Activated CD8-positive, alpha-beta memory T cell treated with anti-CD3 and anti-CD28 coated beads for 24 hours (primary cell): ENCODE results near the gene CTAGE9.
"Not testable (repeated sequence)": the region's sequence is repeated elsewhere in the genome, so short reads cannot be mapped to it uniquely, and the experiment has no call there.

Experiments used
- DNase-seq: peaks from one replicate; pipeline ENCODE4 v3.0.0-alpha.2; 2020

Gene CTAGE9

DNA sequence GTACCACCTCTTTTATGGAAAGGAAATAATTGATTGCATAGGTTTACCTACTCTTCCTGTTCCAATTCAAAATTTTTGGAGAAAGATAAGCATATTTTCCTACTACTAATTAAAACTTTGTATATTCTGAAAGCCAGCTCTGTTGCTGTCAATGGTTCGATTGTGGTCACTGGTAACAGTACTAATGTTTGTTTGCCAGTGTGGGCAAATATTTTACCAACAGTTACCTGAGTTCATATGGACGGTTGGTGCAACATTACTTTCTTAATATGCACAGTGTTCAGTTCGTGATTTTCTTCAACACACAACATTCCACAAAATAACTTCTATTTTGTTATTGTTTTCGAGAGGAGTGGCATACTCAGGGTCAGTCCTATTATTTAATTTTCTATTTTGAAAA, 17.1 kb upstream of the CTAGE9 start:
- no peak for DNase-seq

GRCh38 chr6:131727467-131727866, 16.6 kb upstream of the CTAGE9 start:
- no peak for DNase-seq

- DNase-seq, result no peak
Observed at GRCh38 chr6:131724114-131724513, 13.3 kb upstream of the CTAGE9 start.

DNA sequence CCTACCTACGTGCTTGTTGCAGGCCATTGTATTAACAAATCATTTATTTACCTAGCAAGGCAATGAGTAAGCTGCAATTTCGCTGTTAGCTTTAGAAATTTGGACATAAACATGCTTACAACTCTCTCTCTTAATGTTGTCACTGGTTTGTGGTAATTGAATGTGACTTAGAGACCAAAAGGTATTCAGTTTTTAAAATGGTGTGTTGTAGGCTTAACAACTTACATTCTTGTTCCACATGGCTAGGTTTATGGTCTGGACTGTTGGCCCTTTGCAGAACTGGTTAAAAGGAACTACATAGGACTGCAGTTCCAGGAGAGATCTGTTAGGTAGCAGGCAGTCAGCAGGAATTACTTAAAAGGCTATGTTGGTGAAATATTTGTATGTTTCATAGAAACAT, 10.3 kb upstream of the CTAGE9 start:
- DNase-seq, result no peak

DNA sequence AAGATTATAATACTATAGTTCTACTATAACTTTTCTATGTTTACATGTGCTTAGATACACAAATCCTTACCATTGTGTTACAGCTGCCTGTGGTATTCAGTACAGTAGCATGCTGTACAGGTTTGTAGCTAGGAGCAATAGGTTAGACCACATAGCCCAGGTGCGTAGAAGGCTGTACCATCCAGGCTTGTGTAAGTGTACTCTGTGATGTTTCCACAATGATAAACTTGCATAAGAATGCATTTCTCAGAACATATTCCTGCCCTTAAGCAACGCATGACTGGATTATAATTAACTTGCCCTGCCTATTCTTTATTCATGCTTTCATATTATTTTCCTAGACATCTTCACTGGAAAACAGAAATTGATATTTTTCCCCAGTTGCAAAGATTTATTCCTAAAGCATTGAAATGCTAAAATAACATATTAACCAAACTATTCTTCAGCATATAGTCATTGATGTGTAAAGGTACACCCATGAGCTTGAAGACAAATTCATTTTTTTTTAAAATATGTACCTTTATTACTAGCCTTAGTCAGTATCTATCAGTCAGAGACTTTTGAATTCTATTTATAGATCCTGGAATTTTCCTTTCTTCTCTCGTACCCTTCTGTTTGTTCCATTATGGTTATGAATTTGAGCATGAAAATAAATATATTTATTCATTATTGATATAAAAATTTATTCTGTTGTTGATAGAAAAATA, 7.2 kb upstream of the CTAGE9 start:
- no peak for DNase-seq

DNA sequence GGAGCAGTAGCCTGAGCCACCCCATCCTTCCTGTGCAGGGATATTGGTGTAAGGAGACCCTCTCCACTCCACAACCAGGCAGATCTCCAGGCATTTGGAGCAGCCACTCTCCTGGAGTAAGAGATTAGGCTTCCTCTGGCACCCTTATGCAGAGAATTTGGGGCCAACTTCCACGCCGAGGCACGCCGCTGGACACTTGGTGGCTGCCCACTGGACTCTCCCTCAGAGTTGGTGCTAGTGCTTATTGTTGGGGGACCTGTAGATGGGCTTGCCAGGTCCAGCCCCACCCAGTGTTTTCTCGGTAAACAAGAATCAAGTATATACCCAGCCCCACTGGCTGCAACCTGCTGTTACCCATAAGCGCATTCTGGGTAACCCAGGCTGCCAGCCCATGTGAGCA, 4.8 kb upstream of the CTAGE9 start:
- not testable (repeated sequence) for DNase-seq

DNA sequence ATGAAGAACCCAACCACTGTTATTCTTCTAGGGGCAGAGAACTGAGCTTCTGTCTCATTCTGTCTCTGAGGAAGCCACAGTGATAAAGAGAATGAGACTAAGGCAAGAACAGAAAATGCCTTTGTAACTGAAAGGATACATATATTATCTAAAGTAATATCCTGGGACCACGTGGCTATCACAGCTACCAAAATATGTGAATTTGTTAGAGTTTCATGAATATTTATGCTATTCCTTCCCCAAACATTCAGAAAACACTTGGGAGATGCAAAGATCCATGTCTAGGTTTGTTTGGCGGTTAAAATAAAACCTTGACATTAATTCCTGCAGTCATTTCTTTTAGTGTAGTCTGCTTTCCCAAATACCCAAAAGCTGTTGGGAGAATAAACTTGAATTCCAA, 6.9 kb downstream of the CTAGE9 start:
- DNase-seq, result not testable (repeated sequence)

DNA sequence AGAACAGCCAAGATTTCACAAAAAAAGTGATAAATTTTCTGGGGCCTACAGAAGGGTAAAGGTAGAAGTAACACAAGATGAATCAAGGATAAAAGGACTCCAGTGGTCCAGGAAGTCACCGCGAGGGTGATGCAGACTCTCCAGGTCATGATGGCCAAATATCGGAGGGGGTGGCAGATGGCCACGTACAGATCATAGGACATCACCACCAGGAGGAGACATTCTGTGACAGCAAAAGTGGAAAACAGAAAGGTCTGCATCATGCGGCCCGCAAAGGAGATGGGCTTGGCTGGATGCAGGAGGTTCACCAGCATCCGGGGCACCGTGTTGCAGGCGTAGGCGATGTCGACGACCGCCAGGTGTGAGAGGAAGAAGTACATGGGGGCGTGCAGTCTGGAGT, 10.0 kb downstream of the CTAGE9 start:
- DNase-seq, result not testable (repeated sequence)

DNA sequence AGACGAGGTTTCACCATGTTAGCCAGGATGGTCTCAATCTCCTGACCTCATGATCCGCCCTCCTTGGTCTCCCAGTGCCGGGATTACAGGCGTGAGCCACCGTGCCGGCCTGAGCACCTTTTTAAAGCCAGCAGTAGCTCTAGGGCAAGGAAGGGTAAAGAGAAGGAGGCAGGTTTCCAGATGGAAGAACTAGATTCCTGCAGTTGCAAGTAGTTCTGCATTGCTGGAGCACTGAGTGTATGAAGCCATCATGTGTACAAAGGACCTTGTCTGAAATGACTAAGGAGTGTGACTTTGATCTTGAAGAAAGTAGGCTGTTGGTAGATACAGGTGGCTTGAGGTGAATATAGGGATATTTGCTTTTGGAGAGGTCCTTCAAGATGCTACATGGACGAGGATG, 13.9 kb downstream of the CTAGE9 start:
- no peak for DNase-seq

DNA sequence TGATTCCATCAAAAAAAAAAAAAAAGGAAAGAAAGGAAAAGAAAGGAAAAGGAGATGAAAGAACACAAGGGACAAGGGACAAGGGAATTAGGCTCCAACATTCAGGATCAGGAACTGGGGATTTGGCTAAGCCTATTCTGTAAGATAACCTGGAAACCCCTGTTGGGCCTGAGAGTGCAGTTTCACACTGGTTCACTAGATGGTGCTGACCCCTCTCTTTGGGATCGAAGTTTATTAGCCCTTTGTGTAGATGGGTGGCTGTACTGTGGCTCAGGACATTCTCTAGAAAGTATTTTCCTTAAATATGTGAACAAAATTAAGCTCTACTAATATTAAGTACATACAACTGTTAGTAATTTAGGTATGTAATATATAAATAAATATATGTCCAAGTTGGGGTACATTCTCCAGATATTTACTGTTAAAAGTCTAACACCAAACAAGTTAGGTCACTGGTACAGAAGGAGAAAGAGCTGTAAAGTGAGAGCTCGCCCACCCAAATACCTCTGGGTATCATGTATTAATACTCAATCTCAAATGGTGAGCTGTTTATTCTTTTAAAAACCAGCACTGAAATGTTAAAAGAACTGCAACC, 15.9 kb downstream of the CTAGE9 start:
- DNase-seq, result no peak

- no peak for DNase-seq
Observed at GRCh38 chr6:131693384-131693783, 17.4 kb downstream of the CTAGE9 start.

GRCh38 chr6:131692589-131692988, 18.2 kb downstream of the CTAGE9 start:
- DNase-seq, result no peak

GRCh38 chr6:131692031-131692430, 18.8 kb downstream of the CTAGE9 start:
- DNase-seq, result no peak

DNA sequence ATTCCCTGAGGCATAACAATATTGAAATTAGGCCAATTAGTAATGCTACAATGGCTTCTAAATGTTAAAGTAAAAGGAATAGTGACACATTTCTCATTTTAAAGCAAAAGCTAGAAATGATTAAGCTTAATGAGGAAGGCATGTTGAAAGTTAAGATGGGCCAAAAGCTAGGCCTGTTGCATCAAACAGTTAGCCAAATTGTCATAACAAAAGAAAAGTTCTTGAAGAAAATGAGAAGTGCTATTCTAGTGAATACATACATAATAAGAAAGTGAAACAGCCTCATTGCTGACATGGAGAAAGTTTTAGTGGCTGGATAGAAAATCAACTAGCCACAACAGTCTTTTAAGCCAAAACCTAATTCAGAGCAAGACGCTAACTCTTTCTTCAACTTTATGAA, 22.5 kb downstream of the CTAGE9 start:
- DNase-seq, result no peak

DNA sequence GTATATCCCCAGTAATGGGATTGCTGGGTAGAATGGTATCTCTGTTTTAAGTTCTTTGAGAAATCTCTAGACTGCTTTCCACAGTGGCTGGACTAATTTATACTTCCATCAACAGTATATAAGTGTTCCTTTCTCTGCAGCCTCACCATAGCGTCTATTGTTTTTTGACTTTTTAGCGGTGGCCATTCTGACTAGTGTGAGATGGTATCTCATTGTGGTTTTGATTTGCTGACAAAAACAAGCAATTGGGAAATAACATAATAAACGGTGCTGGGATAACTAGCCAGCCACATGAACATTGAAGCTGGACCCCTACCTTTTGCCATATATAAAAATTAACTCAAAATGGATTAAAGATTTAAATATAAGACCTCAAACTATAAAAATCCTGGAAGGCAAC, 23.8 kb downstream of the CTAGE9 start:
- DNase-seq, result no peak

GRCh38 chr6:131685266-131685780, 25.5 kb downstream of the CTAGE9 start:
- DNase-seq, result no peak

DNA sequence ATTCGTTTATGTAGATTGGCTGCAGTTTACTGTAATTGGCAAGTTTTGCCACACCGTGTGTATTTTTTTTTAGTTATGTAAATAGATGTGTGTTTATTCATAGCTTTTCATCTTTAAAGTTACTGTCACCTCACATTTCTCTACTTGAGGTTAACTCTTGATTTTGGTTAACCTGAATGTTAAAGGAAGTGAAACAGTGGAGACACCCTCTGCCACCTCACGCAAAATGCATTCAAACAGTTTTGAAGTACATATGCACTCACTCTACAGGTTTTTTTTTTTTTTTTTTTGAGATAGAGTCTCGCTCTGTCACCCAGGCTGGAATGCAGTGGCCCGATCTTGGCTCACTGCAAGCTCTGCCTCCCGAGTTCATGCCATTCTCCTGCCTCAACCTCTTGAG, 27.3 kb downstream of the CTAGE9 start:
- DNase-seq, result no peak

DNA sequence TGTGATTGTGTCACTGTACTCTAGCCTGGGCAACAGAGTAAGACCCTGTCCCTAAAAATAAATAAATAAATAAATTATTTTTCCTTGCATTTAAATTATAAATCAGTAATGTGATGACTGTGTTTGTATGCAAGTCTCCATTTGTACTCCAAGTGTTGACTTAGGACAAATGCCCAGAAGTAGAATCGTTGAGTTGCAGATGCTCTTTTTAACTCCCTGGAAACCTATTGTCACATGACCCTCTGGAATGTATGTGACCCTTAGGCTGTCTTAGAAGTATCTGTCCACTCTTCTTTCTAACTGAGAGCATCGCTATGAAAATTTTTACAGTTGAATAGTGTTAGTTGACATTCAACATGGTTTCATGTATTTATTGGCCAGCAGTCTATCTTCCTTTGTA, 28.4 kb downstream of the CTAGE9 start:
- no peak for DNase-seq

- no peak for DNase-seq
Observed at GRCh38 chr6:131681585-131681984, 29.2 kb downstream of the CTAGE9 start.

DNA sequence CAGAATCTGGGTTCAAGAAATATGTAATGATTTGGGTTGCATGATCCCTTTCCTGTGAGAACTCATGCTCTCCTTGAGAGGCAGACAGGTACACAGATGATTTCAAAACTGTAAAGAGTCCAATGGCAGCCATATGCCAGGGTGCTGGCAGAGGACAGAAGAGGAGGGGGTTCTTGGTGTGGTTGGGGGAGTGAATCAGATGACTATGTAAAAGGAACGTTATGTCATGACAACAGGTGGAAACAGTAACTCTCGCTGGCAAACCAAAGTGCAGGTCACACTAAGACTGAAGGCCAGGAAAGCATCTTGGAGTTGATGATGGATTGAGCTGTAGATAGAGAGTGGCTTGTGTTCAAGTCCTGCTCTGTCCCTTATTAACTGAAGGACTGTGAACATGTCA, 29.9 kb downstream of the CTAGE9 start:
- no peak for DNase-seq

- no peak for DNase-seq
Observed at GRCh38 chr6:131678442-131678841, 32.4 kb downstream of the CTAGE9 start.

DNA sequence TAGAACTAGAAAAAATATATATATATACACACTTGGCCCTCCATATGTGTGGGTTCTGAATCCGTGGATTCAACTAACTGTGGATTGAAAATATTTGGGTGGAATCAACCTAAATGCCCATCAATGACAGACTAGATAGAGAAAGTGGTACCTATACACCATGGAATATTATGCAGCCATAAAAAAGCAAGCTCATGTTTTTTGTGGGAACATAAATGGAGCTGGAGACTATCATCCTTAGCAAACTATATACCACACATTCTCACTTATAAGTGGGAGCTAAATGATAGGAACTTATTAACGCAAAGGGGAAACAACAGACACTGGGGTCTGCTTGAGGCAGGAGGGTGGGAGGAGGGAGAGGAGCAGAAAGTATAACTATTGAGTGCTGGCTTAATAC, 37.6 kb downstream of the CTAGE9 start:
- no peak for DNase-seq

GRCh38 chr6:131669891-131670290, 40.9 kb downstream of the CTAGE9 start:
- DNase-seq, result no peak

DNA sequence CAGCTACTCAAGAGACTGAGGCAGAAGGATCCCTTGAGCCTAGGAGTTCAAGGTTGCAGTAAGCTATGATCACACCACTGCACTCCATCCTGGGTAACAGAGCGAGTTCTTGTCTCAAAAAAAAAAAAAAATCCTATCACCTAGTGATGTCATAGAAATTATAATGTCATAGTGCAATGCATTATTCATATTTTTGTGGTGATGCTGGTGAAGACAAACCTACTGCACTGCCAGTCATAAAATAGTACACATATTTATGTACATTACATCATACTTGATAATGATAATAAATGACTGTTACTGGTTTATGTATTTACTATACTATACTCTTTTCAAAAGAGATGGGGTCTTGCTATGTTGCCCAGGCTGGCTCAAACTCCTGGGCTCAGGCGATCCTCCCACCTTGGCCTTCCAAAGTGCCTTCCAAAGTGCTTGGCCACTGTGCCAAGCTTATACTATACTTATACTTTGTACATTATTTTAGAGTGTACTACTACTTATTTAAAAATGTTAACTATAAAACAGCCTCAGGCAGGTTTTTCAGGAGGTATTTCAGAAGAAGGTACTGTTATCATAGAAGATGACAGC, 47.1 kb downstream of the CTAGE9 start:
- no peak for DNase-seq
